ENCODE data around the gene OR52D1.

OR52D1 gene

GRCh38 chr11:5534046-5534445 lies 45.6 kb downstream of the OR52D1 start:
- TF ChIP-seq ZFX (IDR thresholded peaks at IDR 0.05) (no peak), CTCF (conservative IDR thresholded peaks at IDR 0.05) (no peak)
- H3K27ac ChIP-seq = no peak overlapping the region

GRCh38 chr11:5536482-5536881 lies 48.0 kb downstream of the OR52D1 start:
- no peak for TF ChIP-seq CTCF (conservative IDR thresholded peaks at IDR 0.05)
- TF ChIP-seq ZFX (IDR thresholded peaks at IDR 0.05) = no peak
- no peak overlapping the region for H3K27ac ChIP-seq

Data from C4-2B (cell line).